IPS-20b (cell line): Measurements from ENCODE around the gene BBLN.

Experiments
- H3K27ac ChIP-seq: one replicate; pipeline ENCODE4 v1.5.1; 2013; ENCODE audit warnings: low read length
- H3K27me3 ChIP-seq: 2 replicates; pipeline ENCODE4 v1.6.1; 2013; ENCODE audit warnings: mild to moderate bottlenecking, low read length, inconsistent platforms; ENCODE audit not compliant: insufficient read depth
- H3K36me3 ChIP-seq: 2 replicates; pipeline ENCODE4 v1.6.1; 2013; ENCODE audit warnings: low read depth, mild to moderate bottlenecking, inconsistent platforms, low read length, moderate library complexity; ENCODE audit not compliant: insufficient read depth
- H3K4me1 ChIP-seq: 2 replicates; pipeline ENCODE4 v1.6.1; 2013; ENCODE audit warnings: mild to moderate bottlenecking, control low read depth, inconsistent platforms, low read length, moderate library complexity; ENCODE audit not compliant: insufficient read depth
- H3K4me3 ChIP-seq: 2 replicates; pipeline ENCODE4 v1.5.1; 2013; ENCODE audit warnings: mild to moderate bottlenecking, low read length, inconsistent platforms
- H3K9ac ChIP-seq: 2 replicates; pipeline ENCODE4 v1.6.1; 2013; ENCODE audit warnings: low read depth, mild to moderate bottlenecking, inconsistent platforms, low read length, moderate library complexity
- H3K9me3 ChIP-seq: 2 replicates; pipeline ENCODE4 v1.6.1; 2013; ENCODE audit warnings: mild to moderate bottlenecking, low read depth, low read length, inconsistent platforms; ENCODE audit not compliant: insufficient read depth

Gene BBLN

DNA sequence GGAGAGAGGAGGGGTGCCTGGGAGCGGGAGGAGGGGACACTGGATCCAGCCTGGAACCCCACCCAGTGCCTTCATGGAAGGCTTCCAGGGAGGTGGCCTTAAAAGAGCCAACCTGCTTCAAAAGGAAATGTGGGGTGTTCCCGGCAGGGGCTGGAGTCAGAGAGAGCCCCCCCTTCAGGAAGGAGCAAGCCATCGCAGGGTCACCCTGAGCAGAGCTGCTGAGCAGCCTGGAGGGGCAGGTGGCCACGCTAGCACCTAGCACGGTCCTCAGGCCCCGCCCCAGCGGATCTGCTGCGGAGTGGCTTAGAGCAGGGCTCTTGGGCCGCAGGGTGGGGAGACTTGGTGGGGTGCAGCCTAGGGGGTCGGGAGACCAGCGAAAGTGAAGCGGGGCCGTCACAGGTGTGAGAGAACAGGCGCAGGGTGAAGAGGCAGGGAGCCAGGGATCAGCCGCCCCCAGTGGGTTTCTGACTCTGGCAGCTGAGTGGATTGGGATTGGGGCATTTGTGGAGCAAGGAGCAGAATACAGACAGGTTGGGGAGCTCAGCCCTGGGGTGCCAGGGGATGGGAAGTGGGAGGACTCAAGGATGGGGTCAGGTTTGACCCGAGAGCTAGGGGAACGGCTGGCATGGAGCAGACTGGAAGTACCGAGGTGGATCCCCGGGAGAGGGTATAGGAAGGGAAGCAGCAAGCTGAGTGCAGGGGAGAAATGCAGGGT lies 9.3 kb upstream of the BBLN start:
- H3K36me3 ChIP-seq: no peaks in the 10 kb centered on the region
- no peaks in the 10 kb centered on the region for H3K4me1 ChIP-seq
- H3K4me3 ChIP-seq: no peak overlapping the region
- H3K9me3 ChIP-seq: no peaks in the 10 kb centered on the region
- H3K27ac ChIP-seq: no peak overlapping the region
- peak overlapping the region; percentile 54; the same call in 1 of the 2 replicates for H3K9ac ChIP-seq
- H3K27me3 ChIP-seq: no peaks in the 10 kb centered on the region

DNA sequence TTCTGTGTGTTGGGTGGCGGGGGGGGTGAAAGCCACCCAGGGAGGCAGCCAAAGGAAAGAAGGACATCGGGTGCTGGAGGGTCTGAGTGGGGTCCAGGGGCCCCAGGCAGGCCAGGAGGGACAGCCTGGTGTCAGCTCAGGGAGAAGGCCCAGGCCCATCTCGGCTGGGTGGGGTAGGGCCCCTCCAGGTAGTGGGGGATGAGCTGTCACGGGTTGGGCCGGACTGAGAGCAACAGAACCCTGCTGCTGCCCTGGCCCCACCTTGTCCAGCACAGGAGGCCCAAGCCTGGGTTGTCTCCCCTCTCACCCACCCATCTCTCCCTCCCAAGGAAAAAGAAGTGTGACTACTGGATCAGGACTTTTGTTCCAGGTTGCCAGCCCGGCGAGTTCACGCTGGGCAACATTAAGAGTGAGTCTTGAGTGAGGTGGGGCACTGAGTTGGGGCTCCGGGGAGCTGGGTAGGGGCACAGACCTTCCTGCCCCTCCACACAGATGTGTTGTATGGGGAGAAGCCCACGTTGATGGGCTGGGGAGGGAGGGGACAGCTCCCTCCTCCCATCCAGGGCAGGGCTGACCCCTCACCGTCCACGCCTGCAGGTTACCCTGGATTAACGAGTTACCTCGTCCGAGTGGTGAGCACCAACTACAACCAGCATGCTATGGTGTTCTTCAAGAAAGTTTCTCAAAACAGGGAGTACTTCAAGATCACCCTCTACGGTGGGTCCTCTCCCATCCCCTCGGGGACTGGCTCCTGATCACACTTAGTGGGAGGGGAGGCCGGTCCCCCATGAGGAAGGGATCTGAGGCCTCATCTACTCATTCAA lies 8.5 kb upstream of the BBLN start:
- no peak overlapping the region for H3K4me3 ChIP-seq
- no peaks in the 10 kb centered on the region for H3K4me1 ChIP-seq
- no peaks in the 10 kb centered on the region for H3K27me3 ChIP-seq
- no peak overlapping the region for H3K27ac ChIP-seq
- H3K9me3 ChIP-seq: no peaks in the 10 kb centered on the region
- H3K36me3 ChIP-seq: no peaks in the 10 kb centered on the region
- H3K9ac ChIP-seq: no peak overlapping the region

DNA sequence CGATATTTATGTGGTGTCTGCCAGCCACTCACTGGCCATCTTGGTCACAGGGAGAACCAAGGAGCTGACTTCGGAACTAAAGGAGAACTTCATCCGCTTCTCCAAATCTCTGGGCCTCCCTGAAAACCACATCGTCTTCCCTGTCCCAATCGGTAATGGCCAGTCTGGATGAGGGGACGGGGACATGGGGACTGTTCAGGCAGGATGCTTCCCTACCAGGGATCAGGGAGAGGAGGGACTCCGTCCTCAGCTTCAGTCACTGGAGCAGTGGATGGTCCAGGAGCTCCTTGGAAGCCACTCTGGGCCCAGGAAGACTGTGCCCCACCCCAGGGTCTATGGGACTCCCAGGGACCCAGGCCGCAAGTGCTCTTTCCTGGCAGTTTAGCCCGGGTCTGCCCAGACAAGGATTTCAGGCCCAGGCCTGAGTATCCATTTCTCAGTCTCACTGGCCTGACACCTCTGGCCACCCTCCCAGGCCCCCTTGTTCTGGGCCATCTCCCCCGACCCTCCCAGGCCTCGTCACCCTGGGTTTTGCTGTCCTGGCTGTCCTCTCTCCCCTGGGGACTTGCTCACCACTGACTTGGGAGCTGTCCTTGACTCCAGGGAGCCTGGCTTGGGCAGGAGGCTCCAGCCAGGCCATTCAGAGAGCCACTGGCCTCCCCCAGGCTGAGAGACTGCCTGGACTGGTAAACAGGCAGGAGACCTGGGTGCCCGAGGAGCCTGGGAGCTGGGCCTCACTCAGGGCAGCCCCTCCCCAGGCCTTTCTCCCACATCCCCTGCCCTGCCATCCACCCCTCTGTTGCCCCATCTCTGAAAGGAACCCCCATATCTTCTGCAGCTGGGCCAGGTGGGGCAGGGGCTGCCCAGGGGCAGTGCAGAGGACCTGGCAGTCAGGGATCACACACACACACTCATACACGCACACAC lies 7.7 kb upstream of the BBLN start:
- H3K9me3 ChIP-seq: no peaks in the 10 kb centered on the region
- no peak overlapping the region for H3K9ac ChIP-seq
- no peaks in the 10 kb centered on the region for H3K27me3 ChIP-seq
- H3K4me3 ChIP-seq: no peak overlapping the region
- no peaks in the 10 kb centered on the region for H3K36me3 ChIP-seq
- no peaks in the 10 kb centered on the region for H3K4me1 ChIP-seq
- no peak overlapping the region for H3K27ac ChIP-seq

DNA sequence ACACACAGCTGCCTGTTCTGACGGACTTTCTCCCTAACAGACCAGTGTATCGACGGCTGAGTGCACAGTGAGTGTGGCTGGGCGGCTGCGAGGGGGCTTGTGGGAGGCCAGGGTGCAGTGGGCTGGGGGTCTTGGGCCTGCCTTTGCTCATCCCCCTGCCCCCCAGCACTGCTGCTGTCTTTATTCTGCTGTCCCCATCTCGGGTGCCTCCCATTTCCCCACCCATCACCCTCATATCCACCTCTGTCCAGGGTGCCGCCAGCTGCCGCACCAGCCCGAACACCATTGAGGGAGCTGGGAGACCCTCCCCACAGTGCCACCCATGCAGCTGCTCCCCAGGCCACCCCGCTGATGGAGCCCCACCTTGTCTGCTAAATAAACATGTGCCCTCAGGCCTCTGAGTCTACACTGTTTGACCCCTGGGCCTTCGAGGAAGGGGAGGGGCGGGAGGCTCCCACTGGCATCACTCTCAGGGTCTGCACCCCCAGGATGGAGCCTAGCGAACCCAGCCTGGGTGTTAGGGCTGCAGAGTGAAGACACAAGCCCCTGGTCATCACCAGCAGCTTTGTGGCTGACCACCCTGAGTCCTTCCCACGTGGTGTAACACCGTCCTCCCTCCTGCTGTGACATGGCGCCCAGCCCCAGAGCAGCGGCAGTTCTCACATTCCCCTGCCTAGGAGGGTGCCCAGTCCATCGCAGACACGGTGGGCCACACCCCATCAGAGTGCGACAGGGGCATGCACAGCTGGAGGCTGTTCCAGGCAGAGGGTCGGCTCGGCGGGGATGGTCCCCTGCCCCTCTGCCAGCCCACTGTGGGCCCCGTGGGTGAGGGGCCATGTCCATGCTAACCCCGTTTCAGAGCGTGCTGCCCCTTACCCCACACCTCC lies 6.8 kb upstream of the BBLN start:
- Histone ChIP-seq H3K9ac (no peak overlapping the region), H3K27ac (no peak overlapping the region), H3K27me3 (no peaks in the 10 kb centered on the region), H3K36me3 (no peaks in the 10 kb centered on the region), H3K9me3 (no peaks in the 10 kb centered on the region), H3K4me3 (no peak overlapping the region), H3K4me1 (no peaks in the 10 kb centered on the region)

DNA sequence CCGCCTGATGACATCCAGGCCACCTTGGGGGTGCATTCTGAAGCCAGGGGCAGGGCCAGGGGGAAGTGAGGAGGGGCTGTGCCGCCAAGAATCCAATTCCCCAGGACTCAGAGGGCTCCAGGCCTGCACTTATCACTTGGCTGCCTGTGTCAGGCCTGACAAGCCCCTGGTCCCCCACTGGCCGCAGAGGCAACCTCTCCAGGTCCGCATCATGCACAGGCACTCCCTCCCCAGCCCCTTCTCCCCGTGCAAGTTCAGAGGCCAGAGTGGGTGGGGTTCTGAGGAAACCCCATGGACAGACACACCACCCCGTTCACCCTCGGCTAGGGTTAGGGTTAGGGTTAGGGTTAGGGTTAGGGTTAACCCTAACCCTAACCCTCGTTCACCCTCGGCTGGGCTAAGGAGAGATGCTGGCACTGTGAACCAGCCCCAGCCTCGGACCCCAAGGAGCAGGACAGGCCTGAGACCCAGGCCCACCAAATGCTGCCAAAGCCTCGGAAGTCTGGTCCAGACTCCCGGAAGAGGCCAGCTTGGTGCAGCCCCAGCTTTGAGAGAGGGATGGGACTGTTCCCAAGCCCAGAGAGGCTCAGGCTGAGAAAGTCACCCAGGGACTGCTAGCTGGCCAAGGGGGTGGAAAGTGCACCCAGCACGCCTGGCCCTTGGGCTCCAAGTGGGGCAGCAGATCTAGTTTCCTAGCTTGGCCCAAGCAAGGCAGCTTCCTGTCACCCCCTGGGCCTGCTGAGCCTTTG lies 5.9 kb upstream of the BBLN start:
- no peaks in the 10 kb centered on the region for H3K36me3 ChIP-seq
- no peak overlapping the region for H3K27ac ChIP-seq
- H3K9me3 ChIP-seq: no peaks in the 10 kb centered on the region
- H3K4me1 ChIP-seq: no peaks in the 10 kb centered on the region
- H3K4me3 ChIP-seq: no peak overlapping the region
- no peaks in the 10 kb centered on the region for H3K27me3 ChIP-seq
- H3K9ac ChIP-seq: no peak overlapping the region

DNA sequence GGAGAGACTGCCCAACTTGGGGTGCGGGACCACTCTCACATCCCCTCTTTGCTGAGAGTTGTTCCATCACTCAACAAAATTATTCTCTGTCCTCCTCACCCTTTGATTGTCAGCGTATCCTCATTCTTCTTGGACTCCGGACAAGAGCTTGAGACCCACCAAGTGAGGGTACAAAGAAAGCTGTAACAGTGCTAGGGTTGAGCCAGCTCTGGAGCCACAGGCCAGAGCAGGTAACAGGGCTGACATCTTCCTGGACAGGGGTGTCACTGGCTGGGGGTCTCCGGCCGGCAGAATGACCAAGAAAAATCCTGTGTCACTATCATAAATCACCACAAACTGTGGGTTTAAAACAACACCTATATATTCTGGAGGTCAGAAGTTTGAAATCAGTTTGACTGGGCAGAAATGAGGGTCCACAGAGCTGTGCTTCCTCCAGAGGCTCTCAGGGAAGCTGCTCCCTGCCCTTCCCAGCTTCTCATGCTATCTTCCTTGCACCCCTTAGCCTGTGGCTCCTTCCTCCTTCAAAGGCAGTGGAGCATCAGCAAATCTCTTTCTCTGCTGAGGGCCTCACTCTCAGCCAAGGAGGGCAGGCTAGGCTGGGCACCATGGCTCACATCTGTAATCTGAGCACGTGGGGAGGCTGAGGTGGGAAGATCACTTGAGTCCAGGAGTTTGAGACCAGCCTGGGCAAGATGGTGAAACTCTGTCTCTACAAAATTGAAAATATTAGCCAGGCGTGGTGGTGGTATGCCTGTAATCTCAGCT lies 4.1 kb upstream of the BBLN start:
- H3K36me3 ChIP-seq: no peaks in the 10 kb centered on the region
- no peaks in the 10 kb centered on the region for H3K27me3 ChIP-seq
- no peak overlapping the region for H3K4me3 ChIP-seq
- H3K4me1 ChIP-seq: peaks cover under 1% of the 10 kb centered on the region; the same call in 1 of the 2 replicates
- H3K9me3 ChIP-seq: no peaks in the 10 kb centered on the region
- H3K9ac ChIP-seq: no peak overlapping the region
- no peak overlapping the region for H3K27ac ChIP-seq

DNA sequence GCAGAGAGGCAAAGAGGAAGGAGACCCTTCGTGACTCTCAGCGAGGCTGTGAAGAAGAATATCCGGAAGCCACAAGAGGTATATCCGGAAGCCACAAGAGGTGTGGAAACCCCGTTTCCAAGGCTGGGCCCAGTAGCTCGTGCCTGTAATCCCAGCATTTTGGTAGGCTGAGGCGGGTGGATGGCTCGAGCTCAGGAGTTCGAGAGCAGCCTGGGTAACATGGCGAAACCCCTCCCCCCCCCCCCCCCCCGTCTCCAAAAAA lies 612 bp upstream of the BBLN start:
- Histone ChIP-seq H3K4me1 (peaks cover 3% of the 10 kb centered on the region; the same call in 1 of the 2 replicates), H3K27me3 (no peaks in the 10 kb centered on the region), H3K9me3 (no peaks in the 10 kb centered on the region), H3K4me3 (peak overlapping the region; percentile 62), H3K9ac (peak overlapping the region; percentile 82), H3K36me3 (peaks cover 22% of the 10 kb centered on the region), H3K27ac (peak overlapping the region; percentile 74)

DNA sequence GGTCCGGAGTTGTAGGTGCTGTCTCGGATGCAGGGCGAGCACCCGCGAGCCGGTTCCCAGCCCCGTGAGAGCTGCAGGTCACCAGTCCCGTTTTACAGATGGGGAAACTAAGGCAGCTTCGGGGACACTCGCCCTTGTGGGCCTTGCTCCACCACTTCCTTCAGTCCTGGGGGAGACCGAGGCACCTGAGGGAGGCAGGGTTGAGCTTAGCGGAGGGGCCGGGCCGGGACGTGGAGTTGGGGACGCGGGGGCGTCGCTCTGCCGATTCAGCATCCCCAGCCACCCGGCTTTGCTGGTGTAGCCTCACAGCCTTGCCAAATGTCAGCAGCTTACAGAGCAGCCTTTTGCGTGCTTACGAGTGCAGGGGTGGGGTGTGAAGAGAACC lies 530 bp downstream of the BBLN start:
- Histone ChIP-seq H3K36me3 (peaks cover 25% of the 10 kb centered on the region), H3K27ac (peak overlapping the region; percentile 25), H3K9me3 (no peaks in the 10 kb centered on the region), H3K4me1 (peaks cover 3% of the 10 kb centered on the region; the same call in 1 of the 2 replicates), H3K4me3 (peak overlapping the region; percentile 93), H3K27me3 (no peaks in the 10 kb centered on the region), H3K9ac (peak overlapping the region; percentile 91)

DNA sequence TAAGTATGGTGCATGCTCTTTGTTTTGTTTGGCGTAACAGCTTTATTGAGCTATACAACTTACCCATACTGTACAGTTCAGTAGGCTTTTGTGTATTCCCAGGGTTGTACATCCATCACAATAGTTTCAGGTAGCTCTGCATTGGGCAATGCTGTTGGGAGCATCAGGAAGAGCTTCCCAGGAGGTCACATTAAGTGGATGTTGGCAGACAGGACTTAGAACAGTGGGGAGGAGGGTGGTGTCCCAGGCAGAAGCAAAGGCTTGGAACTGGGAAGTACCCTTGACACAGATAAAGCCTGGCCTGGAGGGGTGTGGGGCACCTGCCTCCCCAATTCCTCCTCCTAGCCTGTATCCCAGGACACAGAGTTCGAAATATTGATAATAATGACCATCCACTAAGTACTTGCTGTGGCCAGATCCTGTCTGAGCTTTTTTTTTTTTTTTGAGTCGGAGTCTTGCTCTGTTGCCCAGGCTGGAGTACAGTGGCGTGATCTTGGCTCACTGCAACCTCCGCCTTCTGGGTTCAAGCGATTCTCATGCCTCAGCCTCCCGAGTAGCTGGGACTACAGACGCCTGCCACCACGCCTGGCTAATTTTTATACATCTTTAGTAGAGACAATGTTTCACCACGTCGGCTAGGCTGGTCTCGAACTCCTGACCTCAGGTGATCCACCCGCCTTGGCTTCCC lies 1.3 kb downstream of the BBLN start:
- Histone ChIP-seq H3K4me3 (peak overlapping the region; percentile 93), H3K9me3 (no peaks in the 10 kb centered on the region), H3K27me3 (no peaks in the 10 kb centered on the region), H3K27ac (no peak overlapping the region), H3K36me3 (peaks cover 27% of the 10 kb centered on the region), H3K4me1 (peaks cover 3% of the 10 kb centered on the region; the same call in 1 of the 2 replicates), H3K9ac (peak overlapping the region; percentile 91; the same call in 1 of the 2 replicates)
